Measurements from ENCODE around the gene KCNB1. TPM values are rescaled to one million over a fixed set of nuclear protein-coding genes. Genes with fewer than 3 reads are reported as not detected.

Gene KCNB1
- total RNA-seq, 1 experiment from 2014 or later, result 0.68 TPM

- Histone ChIP-seq H4K8ac (replicated peaks; ENCODE audit: insufficient read length, low read depth, low read length) (no peak overlapping the region), H3K79me1 (ENCODE audit: insufficient read depth, low read depth, low read length, poor library complexity, severe bottlenecking) (no peaks in the 10 kb centered on the region), H3K18ac (ENCODE audit: insufficient read length, low read depth, low read length) (no peak overlapping the region), H3K4ac (ENCODE audit: low read depth, low read length) (no peak overlapping the region), H3K79me2 (ENCODE audit: insufficient read depth, low read length) (no peaks in the 10 kb centered on the region), H3K9ac (ENCODE audit: extremely low read depth, insufficient read length, low read length) (no peak overlapping the region), H3K9me3 (ENCODE audit: control insufficient read depth, low read depth, low read length) (no peaks in the 10 kb centered on the region), H4K5ac (ENCODE audit: insufficient read length, low read depth, low read length) (no peak overlapping the region), H2BK120ac (ENCODE audit: low read depth, low read length, poor library complexity, severe bottlenecking) (no peak overlapping the region), H3K14ac (ENCODE audit: insufficient read depth, low read length) (no peak overlapping the region), H4K20me1 (ENCODE audit: control insufficient read depth, insufficient read depth, insufficient read length) (no peaks in the 10 kb centered on the region), H4K91ac (ENCODE audit: insufficient read length, low read depth, low read length) (no peak overlapping the region), H3K4me1 (ENCODE audit: insufficient read depth, low read length) (no peaks in the 10 kb centered on the region), H2BK5ac (ENCODE audit: insufficient read length, low read length) (no peak overlapping the region), H2AK5ac (ENCODE audit: insufficient read length, low read length) (no peak overlapping the region), H2BK20ac (ENCODE audit: low read depth, low read length, poor library complexity, severe bottlenecking) (no peak overlapping the region), H2AFZ (ENCODE audit: low read length) (no peak overlapping the region), H3K23ac (ENCODE audit: insufficient read length, low read depth, low read length) (no peak overlapping the region), H2BK12ac (ENCODE audit: insufficient read length, low read depth, low read length) (no peak overlapping the region), H3K4me2 (ENCODE audit: insufficient read depth, insufficient read length, low read length) (no peak overlapping the region), H2BK15ac (ENCODE audit: low read depth, low read length) (no peak overlapping the region), H3K27me3 (ENCODE audit: insufficient read depth, low read length) (no peaks in the 10 kb centered on the region), H3K56ac (ENCODE audit: insufficient read length, low read depth, low read length) (no peak overlapping the region), H3K27ac (ENCODE audit: insufficient read length, low read depth, low read length) (no peak overlapping the region), H3K23me2 (ENCODE audit: insufficient read length, low read depth, low read length, poor library complexity, severe bottlenecking) (no peaks in the 10 kb centered on the region), H3T11ph (ENCODE audit: low read length) (no peak overlapping the region)
- H3K4me3 Mint-ChIP-seq, result no peak overlapping the region
- H3K9me3 Mint-ChIP-seq, result no peaks in the 10 kb centered on the region
- H3K27me3 Mint-ChIP-seq (ENCODE audit: low read depth), result peaks cover 9% of the 10 kb centered on the region
- peaks cover 0 to 3% of the 10 kb centered on the region in 2 experiments; a peak in 2 of 4 replicates for H3K4me1 Mint-ChIP-seq
- no peak for TF ChIP-seq CTCF (conservative IDR thresholded peaks at IDR 0.05)
- no peak for DNase-seq
- no CpG with 5 or more reads among the region's 8 CpGs for WGBS (ENCODE audit: extremely low coverage, insufficient read length, low lambda C conversion rate)
- no peaks in the 10 kb centered on the region for H3K36me3 Mint-ChIP-seq (ENCODE audit: insufficient read depth in 1 of 3, low read depth in 3 of 3)
- H3K27ac Mint-ChIP-seq, result no peak overlapping the region; a peak in 1 of 7 replicates
These were observed 67.3 kb downstream of the KCNB1 start for GRCh38 chr20:49415005-49415667.

All from H9 (cell line).